Measurements from ENCODE around the gene SLC35A5. TPM values are rescaled to one million over a fixed set of nuclear protein-coding genes. Genes with fewer than 3 reads are reported as not detected.

Gene SLC35A5
- total RNA-seq (2012; rRNA removed) = 25.6 and 30.0 TPM in 2 replicates
- polyA plus RNA-seq (2012; rRNA removed) = 18.5 and 19.5 TPM in 2 replicates
- polyA plus RNA-seq (2012; cell fraction: cytosol; rRNA removed) = 2.1 and 4.2 TPM in 2 replicates
- 0.88 and 11.3 TPM in 2 replicates for polyA plus RNA-seq (2012; cell fraction: nucleus; rRNA removed; ENCODE audit: low replicate concordance)
- percentile 71 among the genes with signal in this experiment for Bru-seq, nascent RNA
- BruChase-seq, experiment 1, labeled RNA remaining after a 6-hour chase = percentile 73 among the genes with signal in this experiment
- BruChase-seq, experiment 2, labeled RNA remaining after a 2-hour chase = percentile 66 among the genes with signal in this experiment
- long read RNA-seq, full-length matches to known transcripts = 35 of 44 reads
- long read RNA-seq, partial matches to known transcripts = 4 of 44 reads
- long read RNA-seq, other reads (novel, unspliced or antisense) = 5 of 44 reads

- WGBS, 2 experiments (ENCODE audit: extremely low coverage in 2 of 2, insufficient read length in 1 of 2) = no CpG with 5 or more reads among the region's 58 CpGs
- BruUV-seq (replicated peaks) = TSS peak; percentile 58
- CTCF ChIA-PET = interaction anchor here (1.0 kb wide), 2 partner anchors 74 to 253 kb away, joined by 3 read pairs; no protein-coding TSS in a partner anchor
- peak within 1 kb of the TSS; percentile 94 for H3K4me2 ChIP-seq (ENCODE audit: low read depth, low read length)
- H3K56ac ChIP-seq (ENCODE audit: extremely low read depth, insufficient read depth, low read length) = peak within 1 kb of the TSS; percentile 100
- H3K18ac ChIP-seq (ENCODE audit: low read depth, low read length) = peak within 1 kb of the TSS; percentile 92
- peak within 1 kb of the TSS; percentile 94 for H2BK5ac ChIP-seq (ENCODE audit: low read depth, low read length, poor library complexity, severe bottlenecking)
- peak; percentile 88 for ATAC-seq (ENCODE audit: low read depth)
- peak within 1 kb of the TSS; percentile 96; the same call in 2 of the 3 replicates for H2BK15ac ChIP-seq (ENCODE audit: low read depth, low read length)
- peak within 1 kb of the TSS; percentile 87 for H2BK20ac ChIP-seq (ENCODE audit: low read depth, low read length)
- H4K8ac ChIP-seq (ENCODE audit: low read depth in 2 of 2, low read length in 2 of 2) = peak within 1 kb of the TSS; percentile 79 to 100
- DNase-seq = peak; percentile 98
- H3K27me3 ChIP-seq (ENCODE audit: control insufficient read depth, insufficient read depth, low read length) = no peaks in the 10 kb centered on the region
- peak within 1 kb of the TSS; percentile 83; the same call in 1 of the 2 replicates for H2AK5ac ChIP-seq (ENCODE audit: low read depth, low read length)
- peak within 1 kb of the TSS; percentile 96 for H2BK120ac ChIP-seq (ENCODE audit: low read depth, low read length)
- POLR2A ChIA-PET (ENCODE audit: unreplicated experiment) = no interaction called here
- peak within 1 kb of the TSS; percentile 91 for H3K27ac ChIP-seq (ENCODE audit: insufficient read depth, low read length)
- H3K14ac ChIP-seq (replicated peaks; ENCODE audit: low read depth, low read length) = peak within 1 kb of the TSS; percentile 100
- H2AK9ac ChIP-seq (replicated peaks; ENCODE audit: low read depth, low read length, poor library complexity) = peak within 1 kb of the TSS; percentile 97
- peak within 1 kb of the TSS; percentile 99 for H4K91ac ChIP-seq (ENCODE audit: insufficient read depth, low read depth, low read length)
- in situ Hi-C loops (cut with MboI; ENCODE audit: low sequenced_read_pairs) = no loop called here
- peaks cover 2% of the 10 kb centered on the region for H4K20me1 ChIP-seq (ENCODE audit: insufficient read depth, low read length)
- H3K4me3 ChIP-seq (ENCODE audit: insufficient read depth, low read depth, low read length) = peak within 1 kb of the TSS; percentile 56
- H3K9me3 ChIP-seq (ENCODE audit: control insufficient read depth, insufficient read depth, low read length) = no peaks in the 10 kb centered on the region
- peak within 1 kb of the TSS; percentile 99 for H2AFZ ChIP-seq (replicated peaks; ENCODE audit: low read length, poor library complexity)
- peaks cover 9 to 26% of the 10 kb centered on the region in 2 experiments for H3K79me1 ChIP-seq (ENCODE audit: low read depth in 1 of 2, low read length in 2 of 2)
- no peaks in the 10 kb centered on the region for H3K4me1 ChIP-seq (ENCODE audit: control insufficient read depth, insufficient read depth, low read length)
- peak within 1 kb of the TSS; percentile 100 for H3K23ac ChIP-seq (ENCODE audit: low read depth, low read length)
- peak within 1 kb of the TSS; percentile 99 for H3K4ac ChIP-seq (ENCODE audit: low read depth, low read length)
- peak within 1 kb of the TSS; percentile 95 for H3K9ac ChIP-seq (ENCODE audit: low read depth, low read length)
- intact Hi-C loops (cut with micrococcal nuclease) = no loop called here
- H4K5ac ChIP-seq (ENCODE audit: low read depth, low read length) = peak within 1 kb of the TSS; percentile 89
- peaks cover 3% of the 10 kb centered on the region; the same call in 1 of the 2 replicates for H3K36me3 ChIP-seq (ENCODE audit: control insufficient read depth, insufficient read depth, low read length)
- H3K9me1 ChIP-seq (ENCODE audit: insufficient read depth, low read length) = peaks cover 3% of the 10 kb centered on the region
- dilution Hi-C loops (cut with HindIII; ENCODE audit: low sequenced_read_pairs, unreplicated experiment) = no loop called here
- TF ChIP-seq FOS (IDR thresholded peaks at IDR 0.05; ENCODE audit: low read depth, low read length) (peak; percentile 99), RCOR1 (IDR thresholded peaks at IDR 0.05; ENCODE audit: insufficient replicate concordance, low read length) (no peak), POLR2A (IDR thresholded peaks at IDR 0.05; ENCODE audit: low read depth, low read length) (peak; percentile 88), BHLHE40 (IDR thresholded peaks at IDR 0.05; ENCODE audit: low read depth, low read length) (peak; percentile 99), MAZ (IDR thresholded peaks at IDR 0.05; ENCODE audit: borderline replicate concordance, low read depth, low read length) (peak; percentile 98), CEBPB (IDR thresholded peaks at IDR 0.05; ENCODE audit: low read depth, low read length) (peak; percentile 88), CHD1 (IDR thresholded peaks at IDR 0.05; ENCODE audit: low read depth, low read length) (no peak; the same call in 1 of the 2 replicates), CTCF (conservative IDR thresholded peaks at IDR 0.05; ENCODE audit: low read depth, low read length) (0 out of 2 replicates have a peak, but pooled peaks have one; percentile 6), USF2 (IDR thresholded peaks at IDR 0.05; ENCODE audit: low read depth, low read length) (peak; percentile 100), ELK1 (IDR thresholded peaks at IDR 0.05; ENCODE audit: borderline replicate concordance, low read depth, low read length) (no peak), SMC3 (IDR thresholded peaks at IDR 0.05; ENCODE audit: low read depth, low read length) (no peak)
Measured at GRCh38 chr3:112561734-112562529, at the start of gene SLC35A5, which contains the start of gene ATG3. Gene SLC35A5, plus strand, starts transcription at chr3:112562045. Its CDS starts 1,359 bp downstream, at chr3:112563404. Gene ATG3, minus strand, starts transcription at chr3:112561962. Its CDS starts 434 bp downstream, at chr3:112561528.

Data from IMR-90 (cell line).